ENCODE results near the gene NRIP2.

- TF ChIP-seq EZH2 (IDR thresholded peaks at IDR 0.05; ENCODE audit: low read length, missing control alignments) (no peak), CTCF (conservative IDR thresholded peaks at IDR 0.05 in 1 of 2, IDR thresholded peaks at IDR 0.05 in 1 of 2; ENCODE audit: low read depth in 1 of 2, low read length in 2 of 2) (no peak)
These were observed 10.3 kb downstream of the NRIP2 start for GRCh38 chr12:2824541-2824940.

Measured in fibroblast of lung (primary cell).